HG02852 (cell line): Measurements from ENCODE around the gene IP6K1.
"Not testable (repeated sequence)": the region's sequence is repeated elsewhere in the genome, so short reads cannot be mapped to it uniquely, and the experiment has no call there.

Source experiments
- ATAC-seq: cut with Tn5 transposase; IDR thresholded peaks from one replicate; pipeline ENCODE4 v1.9.1; 2021; ENCODE audit warnings: mild to moderate bottlenecking, moderate library complexity; ENCODE audit not compliant: unreplicated experiment

IP6K1 gene

DNA sequence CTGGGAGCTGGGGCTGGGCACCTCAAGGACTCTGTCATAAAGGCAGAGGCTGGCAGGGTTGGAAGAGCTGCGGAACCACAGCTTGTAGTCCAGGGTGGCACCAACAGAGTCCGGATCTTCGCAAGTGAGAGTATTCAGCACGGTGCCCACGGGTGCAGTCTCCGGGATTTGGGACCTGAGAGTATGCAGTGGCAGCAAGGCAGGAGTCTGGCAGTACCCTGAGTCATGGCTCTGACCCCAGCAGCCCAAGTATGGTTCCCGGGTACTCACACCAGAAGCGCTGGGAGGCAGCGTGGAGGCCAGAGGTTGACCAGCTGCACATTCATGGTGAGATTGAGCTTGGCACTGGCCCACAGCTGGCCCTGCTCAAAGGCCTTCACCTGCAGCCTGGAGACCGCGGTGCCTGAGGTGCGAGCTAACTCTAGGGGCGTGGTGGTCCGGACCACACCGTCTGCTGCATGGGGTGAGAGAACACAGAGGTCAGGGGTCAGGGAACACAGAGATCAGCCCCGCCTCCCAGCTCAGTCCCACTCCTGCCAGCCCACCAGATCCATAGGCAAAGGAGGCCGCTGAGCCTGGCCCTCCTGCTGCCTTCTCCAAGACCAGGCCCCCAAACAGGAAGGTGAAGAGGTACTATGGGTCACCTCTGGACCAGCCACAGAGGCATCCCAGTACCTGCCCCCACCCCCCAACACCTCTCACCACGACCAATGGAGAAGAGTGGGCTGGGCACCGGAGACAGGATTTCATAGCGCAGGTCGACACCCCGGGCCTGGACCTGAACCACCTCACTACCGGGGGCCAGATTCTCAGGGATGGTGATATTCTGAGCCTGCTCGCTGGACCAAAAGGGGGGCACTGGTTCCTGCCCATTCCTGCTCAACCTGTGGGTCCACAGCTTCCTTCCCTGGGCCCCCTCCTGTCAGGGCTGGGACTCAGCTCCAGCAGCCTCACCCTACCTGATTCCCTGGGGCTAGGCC lies 8.9 kb upstream of the IP6K1 start:
- ATAC-seq, result no peak

DNA sequence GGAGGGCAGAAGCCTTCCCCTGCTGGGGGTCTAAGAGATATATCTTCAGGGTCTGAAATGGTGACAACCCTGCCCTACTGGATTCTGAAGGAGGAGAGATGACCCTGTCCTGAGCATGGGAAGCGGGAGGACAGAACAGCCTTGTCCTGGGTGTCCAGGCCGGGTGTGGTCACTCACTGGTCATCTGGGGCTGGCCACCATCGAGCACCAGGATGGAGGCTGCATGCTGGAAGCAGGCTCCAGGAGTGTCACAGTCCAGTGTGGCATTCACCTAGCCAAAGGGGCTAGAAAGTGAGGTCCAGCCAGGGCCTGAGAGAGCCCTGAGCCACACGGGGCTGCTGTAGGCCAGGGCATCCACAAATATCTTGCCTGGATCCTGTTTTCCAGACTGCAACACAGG lies 8.1 kb upstream of the IP6K1 start:
- ATAC-seq, result no peak

DNA sequence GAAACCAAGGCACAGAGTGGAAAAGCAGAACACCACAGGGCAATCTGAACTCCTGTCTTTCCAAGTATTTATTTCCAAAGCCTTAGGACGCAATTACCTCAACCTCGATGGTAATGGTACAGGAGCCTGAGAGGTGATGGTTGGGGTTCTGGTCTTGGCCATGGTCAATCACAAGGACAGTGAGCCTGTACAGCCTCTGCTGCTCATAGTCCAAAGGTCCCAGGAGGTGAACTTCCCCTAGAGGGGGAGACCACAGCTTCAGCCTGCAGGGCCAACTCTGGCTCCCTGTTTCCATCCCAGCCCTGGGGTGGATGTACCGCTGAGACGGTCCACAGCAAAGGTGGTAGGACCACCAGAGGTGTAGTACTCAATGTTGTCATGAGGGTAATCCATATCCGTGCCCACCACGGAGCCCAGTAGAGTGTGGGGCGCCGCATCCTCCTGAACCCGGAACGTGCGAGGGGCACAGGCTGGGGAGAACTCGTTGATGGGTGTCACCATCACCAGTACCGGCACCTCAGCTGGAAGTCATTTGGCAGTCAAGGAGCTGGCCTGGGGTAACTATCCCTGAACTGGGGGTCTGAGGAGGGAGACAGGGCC lies 7.2 kb upstream of the IP6K1 start:
- ATAC-seq, result no peak

DNA sequence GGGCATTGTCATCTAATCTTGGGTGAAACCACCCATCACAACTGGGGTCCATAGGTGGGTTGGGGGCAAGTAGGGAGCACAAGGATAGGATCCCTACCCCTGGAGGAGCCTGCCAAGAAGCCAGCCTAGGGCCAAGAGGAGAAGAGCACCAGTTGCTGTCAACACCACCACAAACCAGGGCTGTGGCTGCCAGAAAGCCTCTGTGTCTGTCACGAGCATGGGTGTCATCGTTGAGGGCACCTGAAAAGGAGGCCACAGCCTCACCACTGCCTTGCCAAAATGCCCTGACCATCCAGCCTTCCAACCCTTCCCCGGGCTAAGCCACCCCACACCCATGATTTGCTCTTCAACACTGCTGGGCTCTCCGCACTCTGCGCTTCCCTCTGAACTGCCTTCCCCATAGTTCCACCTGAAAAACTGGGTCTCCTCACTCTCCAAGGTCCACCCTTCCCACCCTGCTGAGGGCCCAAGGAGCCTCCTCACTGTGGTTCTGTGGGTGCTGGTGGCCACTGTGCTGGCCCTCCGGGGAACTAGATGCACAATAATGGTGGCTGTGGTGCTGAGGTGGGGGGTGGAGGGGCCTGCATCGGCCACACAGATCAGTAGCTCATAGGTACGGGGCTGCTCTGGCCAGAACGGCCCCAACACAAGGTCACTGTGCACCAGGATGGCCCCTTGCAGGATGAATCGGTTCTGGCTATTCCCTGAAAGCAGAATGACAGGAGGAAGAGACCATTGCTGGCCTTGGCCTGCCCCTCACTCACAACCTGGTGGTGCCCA lies 6.2 kb upstream of the IP6K1 start:
- ATAC-seq, result no peak

DNA sequence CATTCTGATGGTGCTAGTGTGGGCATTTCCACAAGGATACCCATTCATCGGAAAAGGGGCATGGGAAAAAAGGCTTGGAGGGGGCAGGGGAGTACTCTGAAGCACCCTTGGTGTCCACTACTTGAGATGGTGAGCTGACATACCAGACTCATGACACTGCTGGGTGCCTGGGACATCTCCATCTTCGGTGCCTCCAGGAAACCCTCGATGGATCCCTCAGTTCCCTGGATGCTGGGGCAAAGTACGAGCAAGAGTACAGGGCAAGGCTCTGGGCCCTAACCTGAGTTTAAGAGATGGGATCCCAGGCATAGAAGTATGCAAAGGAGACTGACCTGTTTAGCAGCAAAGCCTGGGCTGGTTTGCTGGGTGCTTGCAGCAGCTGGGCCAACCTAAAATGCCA lies 5.2 kb upstream of the IP6K1 start:
- no peak for ATAC-seq

DNA sequence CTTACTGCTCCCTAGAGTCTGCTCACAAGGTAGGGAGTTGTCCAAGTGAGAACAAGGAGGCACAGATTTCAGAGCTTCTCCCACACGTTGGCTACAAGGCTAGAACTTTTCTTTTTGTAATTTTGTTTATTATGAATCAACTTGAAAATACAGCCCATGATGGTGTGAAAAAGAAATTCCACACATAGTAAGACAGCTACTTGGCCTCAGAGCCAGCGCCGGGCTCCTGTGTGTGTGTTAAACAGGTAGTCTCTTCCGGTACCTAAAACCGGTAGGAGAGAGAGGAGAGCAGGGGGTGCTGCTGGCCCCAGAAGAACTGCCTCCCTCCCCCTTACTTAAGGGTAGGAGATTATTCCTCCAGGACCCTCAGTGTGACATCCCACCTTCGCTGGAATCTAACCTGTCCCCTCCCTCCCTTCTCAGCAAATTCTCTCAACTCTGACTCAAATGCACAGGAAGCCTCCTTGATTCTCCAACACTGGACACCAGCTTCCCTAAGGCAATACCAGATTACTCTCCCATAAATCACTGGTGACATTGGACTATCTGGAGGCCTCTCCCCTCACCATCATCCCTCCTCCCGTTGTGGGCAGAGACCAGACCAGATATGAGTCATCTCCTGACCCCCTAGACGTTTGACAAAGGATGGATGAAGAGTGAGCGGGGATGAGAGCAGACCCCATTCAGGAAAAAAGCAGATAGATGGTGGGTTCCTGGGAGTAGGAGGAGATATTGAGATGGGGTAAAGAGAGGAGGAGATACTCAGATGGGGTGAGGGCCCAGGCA lies 4.5 kb upstream of the IP6K1 start:
- ATAC-seq, result no peak

DNA sequence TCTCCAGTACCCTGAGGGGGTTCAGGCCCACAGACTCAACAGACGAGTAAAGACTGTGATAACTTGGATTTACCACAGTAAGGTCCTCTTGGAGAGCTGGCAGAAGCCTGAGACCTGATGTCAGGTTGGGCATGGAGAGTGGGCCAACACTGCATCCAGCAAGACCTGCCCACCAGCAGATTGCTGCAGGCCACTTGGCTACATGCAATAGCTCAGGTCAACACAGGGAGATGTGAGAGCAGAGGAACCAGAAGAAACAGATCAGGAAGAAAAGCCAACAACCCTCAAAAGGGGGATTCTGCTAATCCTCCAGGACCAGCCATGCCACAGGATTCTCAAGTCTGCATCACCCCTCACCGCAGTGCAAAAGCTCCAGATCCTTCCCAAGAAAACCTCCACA lies 1.7 kb upstream of the IP6K1 start:
- no peak for ATAC-seq

DNA sequence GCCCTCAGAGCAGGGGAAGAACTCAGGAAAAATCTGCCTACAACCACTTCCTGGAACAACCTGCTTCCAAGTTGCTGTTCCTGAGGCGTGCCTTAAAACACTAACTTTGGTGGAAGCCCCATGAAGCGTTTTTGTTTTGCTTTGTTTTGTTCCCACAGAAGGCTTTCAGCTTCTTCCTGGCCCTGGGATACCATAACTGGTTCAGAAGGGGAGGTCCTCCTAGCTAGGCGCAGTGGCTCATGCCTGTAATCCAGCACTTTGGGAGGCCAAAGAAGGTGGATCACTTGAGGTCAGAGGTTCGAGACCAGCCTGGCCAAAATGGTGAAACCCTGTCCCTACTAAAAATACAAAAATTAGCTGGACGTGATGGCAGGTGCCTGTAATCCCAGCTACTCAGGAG lies 1.2 kb upstream of the IP6K1 start:
- ATAC-seq, result no peak

DNA sequence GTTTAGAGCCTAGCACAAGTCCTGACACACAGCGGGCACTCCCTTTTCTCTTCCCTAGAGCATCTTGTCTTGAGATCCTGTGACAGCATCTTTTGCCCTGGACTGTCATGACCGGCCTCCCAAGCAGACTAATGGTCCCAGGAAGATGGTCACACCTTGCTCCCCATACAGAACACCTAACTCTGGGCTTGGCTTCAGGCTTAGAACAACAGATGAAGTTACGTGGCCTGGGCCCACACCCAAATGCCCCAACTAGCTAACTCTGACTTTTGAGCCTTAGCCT lies 781 bp upstream of the IP6K1 start:
- ATAC-seq, result no peak

DNA sequence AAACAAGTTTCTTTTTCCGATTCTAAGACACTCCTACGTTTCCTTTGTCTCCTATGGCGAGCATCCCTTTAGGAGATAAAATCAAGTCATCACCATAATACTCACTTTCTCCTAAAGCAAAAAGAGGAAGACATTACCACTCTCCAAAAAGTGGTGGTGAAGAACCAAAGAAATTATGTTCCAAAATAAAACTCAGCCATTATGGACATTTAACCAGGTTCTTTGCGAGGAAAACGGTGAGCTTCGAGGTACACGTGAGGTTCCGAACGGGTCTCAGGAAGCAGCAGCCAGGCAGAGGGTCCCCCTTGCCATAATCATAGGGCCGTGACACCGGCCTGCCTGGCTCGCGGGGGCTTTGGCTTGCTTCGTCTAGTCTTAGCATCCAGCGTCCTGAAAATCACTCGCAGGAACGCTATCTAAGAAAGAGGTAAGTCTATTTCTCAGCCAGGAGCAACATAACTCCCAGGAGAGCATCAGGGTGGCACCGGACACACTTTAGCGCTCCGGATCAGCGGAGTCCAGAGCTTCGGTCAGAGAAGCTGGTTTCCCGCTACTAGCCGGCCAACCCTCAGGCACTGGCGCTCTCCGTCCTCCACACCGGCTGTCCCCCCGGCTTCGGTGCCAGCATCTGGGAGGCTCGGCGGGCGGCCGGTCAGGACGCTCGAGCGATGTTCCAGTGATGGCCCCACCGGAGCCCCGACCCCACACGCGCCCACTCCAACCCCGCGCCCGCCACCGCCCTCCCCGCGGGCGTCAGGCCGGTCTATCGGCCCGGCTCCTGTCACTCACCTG lies 581 bp downstream of the IP6K1 start:
- ATAC-seq, result peak; percentile 41

DNA sequence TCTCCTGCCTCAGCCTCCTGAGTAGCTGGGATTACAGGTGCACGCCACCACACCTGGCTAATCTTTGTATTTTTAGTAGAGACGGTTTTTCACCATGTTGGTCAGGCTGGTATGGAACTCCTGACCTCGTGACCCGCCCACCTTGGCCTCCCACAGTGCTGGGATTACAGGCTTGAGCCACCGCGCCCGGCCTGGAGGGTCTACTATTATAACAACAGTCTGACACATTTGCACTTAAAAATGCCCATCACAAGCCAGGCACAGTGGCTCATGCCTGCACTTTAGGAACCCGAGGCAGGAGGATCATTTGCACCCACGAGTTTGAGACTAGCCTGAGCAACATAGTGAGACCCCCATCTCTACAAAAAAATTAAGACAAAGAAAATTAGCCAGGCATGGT lies 4.1 kb downstream of the IP6K1 start:
- not testable (repeated sequence) for ATAC-seq

DNA sequence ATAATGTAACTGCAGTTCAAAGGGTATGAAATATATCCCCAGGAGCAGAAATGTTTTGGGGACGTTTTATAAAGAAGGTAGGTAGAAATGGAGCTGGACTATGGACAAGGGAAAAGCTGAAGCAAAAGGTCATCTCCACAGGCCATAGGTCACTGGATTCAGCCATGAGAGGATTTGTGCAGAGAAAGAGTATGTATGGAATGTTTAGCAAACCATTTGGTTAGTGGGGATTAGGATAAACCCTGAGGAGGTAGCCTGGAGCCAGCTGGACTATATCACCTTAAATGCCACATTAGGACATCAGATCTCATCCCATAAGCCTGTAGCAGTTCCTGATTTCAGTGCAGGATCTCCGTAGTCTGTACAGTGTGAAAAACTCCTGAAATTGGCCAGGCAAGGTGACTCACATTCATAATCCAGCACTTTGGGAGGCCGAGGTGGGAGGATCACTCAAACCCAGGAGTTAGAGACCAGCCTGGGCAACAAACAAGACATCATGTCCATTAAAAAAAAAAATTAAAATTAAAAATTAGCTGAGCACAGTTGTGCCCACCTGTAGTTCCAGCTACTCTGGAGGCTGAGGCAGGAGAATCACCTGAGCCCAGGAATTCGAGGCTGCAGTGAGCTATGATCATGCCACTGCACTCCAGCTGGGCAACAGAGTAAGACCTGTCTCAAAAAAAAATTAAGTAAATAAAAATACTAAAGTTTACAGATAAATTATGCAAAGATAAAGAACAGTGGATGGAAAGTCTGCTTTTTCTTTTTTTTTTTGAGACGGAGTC lies 4.7 kb downstream of the IP6K1 start:
- no peak for ATAC-seq

DNA sequence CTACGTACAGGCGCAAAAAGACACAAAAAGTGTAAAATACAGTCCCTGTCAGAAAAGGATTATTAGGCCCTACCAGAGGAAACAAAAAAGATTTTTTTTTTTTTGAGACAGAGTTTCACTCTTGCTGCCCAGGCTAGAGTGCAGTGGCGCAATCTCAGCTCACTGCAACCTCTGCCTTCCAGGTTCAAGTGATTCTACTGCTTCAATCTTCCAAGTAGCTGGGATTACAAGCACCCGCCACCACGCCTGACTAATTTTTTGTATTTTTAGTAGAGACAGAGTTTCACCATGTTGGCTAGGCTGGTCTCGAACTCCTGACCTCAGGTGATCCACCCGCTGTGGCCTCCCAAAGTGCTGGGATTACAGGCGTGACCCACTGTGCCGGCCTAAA lies 5.4 kb downstream of the IP6K1 start:
- ATAC-seq, result not testable (repeated sequence)

DNA sequence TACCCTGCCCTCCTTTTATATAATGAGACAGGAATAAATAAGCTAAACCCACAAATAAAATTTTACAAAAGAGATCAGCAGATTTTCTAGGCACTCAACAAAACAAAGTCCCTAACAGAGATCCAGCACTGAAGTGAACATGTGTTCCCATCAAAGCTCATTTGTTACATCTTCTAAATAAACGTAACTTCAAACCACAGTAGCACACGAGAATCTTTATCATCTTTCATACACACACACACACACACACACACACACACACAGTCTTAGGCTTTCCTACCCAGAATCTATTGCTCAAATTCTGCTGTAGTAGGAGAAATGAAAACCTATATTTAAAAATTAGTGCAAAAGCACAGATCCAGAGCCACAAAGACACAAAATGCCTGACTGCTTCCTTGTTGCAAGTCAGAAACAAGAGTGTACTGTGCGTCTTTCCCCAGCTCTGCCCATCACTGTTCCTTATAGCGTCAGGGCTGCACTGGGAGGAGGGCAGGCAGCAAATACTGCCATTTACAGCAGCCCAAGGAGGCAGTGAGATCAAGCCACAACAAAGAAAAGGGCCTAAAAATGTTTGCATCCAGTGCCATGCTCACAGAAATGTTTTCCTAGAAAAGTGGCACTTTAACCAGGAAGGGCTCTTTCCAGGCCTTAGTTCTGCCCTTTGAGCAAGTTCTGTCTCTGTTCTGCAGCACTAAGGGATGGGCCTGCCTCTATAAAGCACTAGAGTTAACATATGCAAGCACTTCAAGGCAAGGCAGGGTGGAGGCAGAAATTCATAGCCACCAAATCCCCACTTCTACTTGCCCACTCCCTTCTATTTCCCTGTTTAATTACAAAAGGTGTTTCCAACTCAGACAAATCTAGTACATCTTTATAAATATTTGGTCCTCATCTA lies 6.0 kb downstream of the IP6K1 start:
- no peak for ATAC-seq

DNA sequence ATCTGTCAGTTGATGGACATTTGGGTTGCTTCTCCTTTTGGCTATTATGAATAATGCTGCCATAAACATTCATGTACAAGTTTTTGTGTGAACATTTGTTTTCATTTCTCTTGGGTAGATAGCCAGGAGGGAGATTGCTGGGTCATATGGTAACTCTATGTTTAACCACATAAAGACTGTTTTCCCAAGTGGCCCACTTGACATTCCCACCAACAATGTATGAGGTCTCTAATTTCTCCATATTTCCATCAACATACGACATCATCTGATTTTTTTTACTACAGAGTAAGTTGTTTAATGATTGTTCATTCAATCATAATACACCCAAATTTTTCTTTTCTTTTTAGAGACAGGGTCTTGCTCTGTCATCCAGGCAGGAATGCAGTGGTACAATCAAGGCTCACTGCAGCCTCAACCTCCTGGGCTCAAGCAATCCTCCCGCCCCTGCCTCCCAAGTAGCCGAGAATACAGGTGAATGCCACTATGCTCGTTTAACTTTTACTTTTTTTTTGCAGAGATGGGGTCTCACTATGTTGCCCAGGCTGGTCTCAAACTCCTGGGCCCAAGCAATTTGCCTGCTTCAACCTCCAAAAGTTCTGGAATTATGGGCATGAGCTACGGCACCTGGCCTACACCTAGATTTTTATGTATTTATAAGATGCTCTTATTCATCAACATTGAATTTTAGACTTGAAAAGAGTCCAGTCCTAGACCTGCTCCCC lies 6.8 kb downstream of the IP6K1 start:
- no peak for ATAC-seq

DNA sequence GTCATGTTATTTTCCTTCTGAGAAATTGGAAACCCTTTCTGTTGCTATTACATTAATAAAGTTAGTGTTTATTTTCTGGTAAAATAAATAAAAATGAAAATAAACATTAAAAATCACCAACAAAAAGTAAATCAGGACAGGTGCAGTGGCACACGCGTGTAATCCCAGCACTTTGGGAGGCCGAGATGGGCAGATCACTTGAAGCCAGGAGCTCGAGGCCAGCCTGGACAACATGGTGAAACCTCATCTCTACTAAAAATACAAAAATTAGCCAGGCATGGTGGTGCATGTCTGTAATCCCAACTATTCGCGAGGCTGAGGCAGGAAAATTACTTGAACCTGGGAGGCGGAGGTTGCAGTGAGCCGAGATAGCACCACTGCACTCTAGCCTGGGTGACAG lies 10.2 kb downstream of the IP6K1 start:
- not testable (repeated sequence) for ATAC-seq

DNA sequence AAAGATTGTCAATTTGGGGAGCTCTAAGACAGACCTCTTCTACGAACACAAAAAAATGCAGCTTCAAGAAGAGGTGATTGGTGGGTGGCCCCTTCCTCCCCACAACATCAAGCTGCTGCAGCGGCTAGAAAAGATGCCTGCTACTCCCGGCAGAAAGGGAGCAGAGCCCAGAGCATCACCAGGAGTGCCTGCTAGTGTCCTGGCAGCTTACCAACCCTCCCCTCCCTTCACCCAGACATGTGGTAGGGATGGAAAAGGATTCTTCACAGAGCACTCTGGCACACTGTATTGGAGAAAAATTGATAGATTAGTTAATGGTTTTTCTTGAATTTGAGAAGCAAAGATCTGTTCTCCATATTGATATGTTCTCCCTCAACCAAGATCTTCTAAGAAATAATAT lies 10.8 kb downstream of the IP6K1 start:
- ATAC-seq, result no peak

DNA sequence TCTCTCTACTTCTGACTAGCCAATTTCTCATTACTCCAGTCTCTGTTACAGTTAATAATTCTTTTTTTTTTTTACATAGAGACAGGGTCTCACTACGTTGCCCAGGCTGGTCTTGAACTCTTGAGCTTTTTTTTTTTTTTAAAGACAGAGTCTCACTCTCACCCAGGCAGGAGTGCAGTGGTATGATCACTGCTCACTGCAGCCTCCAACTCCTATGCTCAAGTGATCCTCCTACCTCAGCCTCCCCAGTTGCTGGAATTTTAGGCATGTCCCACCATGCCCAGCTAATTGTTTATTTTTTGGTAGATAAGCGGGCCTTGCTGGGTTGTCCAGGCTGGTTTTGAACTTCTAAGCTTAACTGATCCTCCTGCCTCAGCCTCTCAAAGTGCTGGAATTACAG lies 13.6 kb downstream of the IP6K1 start:
- no peak for ATAC-seq
